Cortex of kidney (tissue), 1 donor: ENCODE results near the gene DNAL4.
A peak's percentile ranks its signal among the peaks of the same experiment; 100 is the strongest.

ENCODE experiments used
- DNase-seq: peaks from one replicate; lab custom pipeline; 2025; lab: John Stamatoyannopoulos, UW

The DNAL4 gene

GRCh38 chr22:38756711-38757463 is 37.1 kb downstream of the DNAL4 start:
- DNase-seq = no peak

- DNase-seq = peak; percentile 46
Measured at GRCh38 chr22:38755911-38756532, 37.9 kb downstream of the DNAL4 start, which contains the start of gene SUN2. SUN2 (minus strand) TSS chr22:38755998; CDS start chr22:38752628, 3,370 bp downstream.

GRCh38 chr22:38755155-38755910 is 38.6 kb downstream of the DNAL4 start:
- peak; percentile 55 for DNase-seq

GRCh38 chr22:38754751-38755154 is 39.2 kb downstream of the DNAL4 start:
- no peak for DNase-seq

GRCh38 chr22:38753948-38754750 is 39.8 kb downstream of the DNAL4 start:
- no peak for DNase-seq

- DNase-seq = no peak
Measured at GRCh38 chr22:38751422-38752346, 42.3 kb downstream of the DNAL4 start.

- DNase-seq = no peak
Measured at GRCh38 chr22:38751066-38751421, 42.9 kb downstream of the DNAL4 start.

GRCh38 chr22:38750638-38751037 is 43.3 kb downstream of the DNAL4 start:
- no peak for DNase-seq

GRCh38 chr22:38750104-38750503 is 43.8 kb downstream of the DNAL4 start:
- DNase-seq = no peak

GRCh38 chr22:38748487-38749136 is 45.3 kb downstream of the DNAL4 start:
- DNase-seq = no peak

- DNase-seq = no peak
Measured at GRCh38 chr22:38745676-38746460, 48.1 kb downstream of the DNAL4 start.

- DNase-seq = no peak
Measured at GRCh38 chr22:38744981-38745380, 49.0 kb downstream of the DNAL4 start.

- DNase-seq = no peak
Measured at GRCh38 chr22:38742176-38742942, 51.6 kb downstream of the DNAL4 start.

GRCh38 chr22:38741576-38741975 is 52.4 kb downstream of the DNAL4 start:
- DNase-seq = no peak

- DNase-seq = no peak
Measured at GRCh38 chr22:38741166-38741565, 52.8 kb downstream of the DNAL4 start.

GRCh38 chr22:38740754-38741153 is 53.2 kb downstream of the DNAL4 start:
- DNase-seq = no peak

GRCh38 chr22:38740116-38740723 is 53.7 kb downstream of the DNAL4 start:
- DNase-seq = no peak

GRCh38 chr22:38739300-38740055 is 54.5 kb downstream of the DNAL4 start:
- no peak for DNase-seq
